HUDEP-2 (cell line): Measurements from ENCODE around the gene STAG1.
"Not testable (repeated sequence)": the region's sequence is repeated elsewhere in the genome, so short reads cannot be mapped to it uniquely, and the experiment has no call there.

Experiments
- DNase-seq, 76 experiments: peaks; one replicate each; lab custom pipeline; 2025; ENCODE audit not compliant: unreplicated experiment in 76 of 76; lab: John Stamatoyannopoulos, UW

Gene STAG1

GRCh38 chr3:136532766-136533165 lies 219.4 kb downstream of the STAG1 start:
- no peak for DNase-seq

- DNase-seq = no peak
These were observed 234.1 kb downstream of the STAG1 start for GRCh38 chr3:136518102-136518501.

- DNase-seq = no peak
These were observed 235.5 kb downstream of the STAG1 start for GRCh38 chr3:136516656-136517055.

- no peak for DNase-seq
These were observed 236.1 kb downstream of the STAG1 start for GRCh38 chr3:136516095-136516494.

- DNase-seq = not testable (repeated sequence)
These were observed 237.6 kb downstream of the STAG1 start for GRCh38 chr3:136514533-136514932.

- no peak for DNase-seq
These were observed 238.8 kb downstream of the STAG1 start for GRCh38 chr3:136513367-136513766.

- DNase-seq = no peak
These were observed 239.8 kb downstream of the STAG1 start for GRCh38 chr3:136512381-136512780.

- no peak for DNase-seq
These were observed 246.5 kb downstream of the STAG1 start for GRCh38 chr3:136505676-136506075.

GRCh38 chr3:136503056-136503455 lies 249.1 kb downstream of the STAG1 start:
- no peak for DNase-seq

- DNase-seq = no peak
These were observed 253.2 kb downstream of the STAG1 start for GRCh38 chr3:136498919-136499447.

- no peak for DNase-seq
These were observed 257.0 kb downstream of the STAG1 start for GRCh38 chr3:136495213-136495612.

GRCh38 chr3:136490646-136491405 lies 261.4 kb downstream of the STAG1 start:
- no peak for DNase-seq

- DNase-seq = no peak
These were observed 266.4 kb downstream of the STAG1 start for GRCh38 chr3:136485777-136486176.

GRCh38 chr3:136476280-136476679 lies 275.9 kb downstream of the STAG1 start:
- DNase-seq = no peak

GRCh38 chr3:136474876-136475275 lies 277.3 kb downstream of the STAG1 start:
- not testable (repeated sequence) for DNase-seq

- no peak for DNase-seq
These were observed 278.4 kb downstream of the STAG1 start for GRCh38 chr3:136473716-136474326.

- no peak for DNase-seq
These were observed 286.9 kb downstream of the STAG1 start for GRCh38 chr3:136465296-136465695.

- no peak for DNase-seq
These were observed 287.7 kb downstream of the STAG1 start for GRCh38 chr3:136464502-136464901.

- DNase-seq = no peak
These were observed 289.0 kb downstream of the STAG1 start for GRCh38 chr3:136463170-136463569.

GRCh38 chr3:136457793-136458192 lies 294.4 kb downstream of the STAG1 start:
- no peak for DNase-seq

GRCh38 chr3:136456196-136456595 lies 296.0 kb downstream of the STAG1 start:
- DNase-seq = no peak

GRCh38 chr3:136444581-136444980 lies 307.6 kb downstream of the STAG1 start:
- no peak for DNase-seq
